Measurements from ENCODE around the gene SLC29A2.

DNA sequence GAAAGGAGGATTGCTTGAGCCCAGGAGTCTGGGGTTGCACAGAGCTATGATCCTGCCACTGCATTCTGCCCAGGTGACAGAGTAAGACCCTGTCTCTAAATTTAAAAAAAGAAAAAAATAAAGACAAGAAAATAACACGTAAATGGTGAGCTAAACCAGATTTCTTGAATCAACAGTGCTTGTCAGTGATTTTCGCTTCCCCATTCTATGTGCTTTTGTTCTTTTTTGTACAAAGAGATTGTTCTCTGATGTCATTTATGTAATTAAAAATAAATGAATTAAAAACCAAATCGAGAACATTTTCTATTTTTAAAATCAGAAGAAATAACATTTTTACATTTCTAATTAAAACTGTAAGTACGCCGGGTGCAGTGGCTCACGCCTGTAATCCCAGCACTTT, 19.8 kb upstream of the SLC29A2 start:
- TF ChIP-seq GATA2 (IDR thresholded peaks at IDR 0.05; ENCODE audit: low read depth, low read length) (no peak), GATA3 (IDR thresholded peaks at IDR 0.05; ENCODE audit: low read depth, low read length) (no peak)

All from SH-SY5Y (cell line).